Hematopoietic multipotent progenitor cell treated with erythropoietin and hydrocortisone succinate and interleukin-3 and kit ligand, for 4 days (in vitro differentiated cells): ENCODE results near the gene KIF25.

ENCODE experiments used
- DNase-seq: peaks from one replicate; pipeline ENCODE4 v3.0.0-alpha.2; 2015

Gene KIF25

DNA sequence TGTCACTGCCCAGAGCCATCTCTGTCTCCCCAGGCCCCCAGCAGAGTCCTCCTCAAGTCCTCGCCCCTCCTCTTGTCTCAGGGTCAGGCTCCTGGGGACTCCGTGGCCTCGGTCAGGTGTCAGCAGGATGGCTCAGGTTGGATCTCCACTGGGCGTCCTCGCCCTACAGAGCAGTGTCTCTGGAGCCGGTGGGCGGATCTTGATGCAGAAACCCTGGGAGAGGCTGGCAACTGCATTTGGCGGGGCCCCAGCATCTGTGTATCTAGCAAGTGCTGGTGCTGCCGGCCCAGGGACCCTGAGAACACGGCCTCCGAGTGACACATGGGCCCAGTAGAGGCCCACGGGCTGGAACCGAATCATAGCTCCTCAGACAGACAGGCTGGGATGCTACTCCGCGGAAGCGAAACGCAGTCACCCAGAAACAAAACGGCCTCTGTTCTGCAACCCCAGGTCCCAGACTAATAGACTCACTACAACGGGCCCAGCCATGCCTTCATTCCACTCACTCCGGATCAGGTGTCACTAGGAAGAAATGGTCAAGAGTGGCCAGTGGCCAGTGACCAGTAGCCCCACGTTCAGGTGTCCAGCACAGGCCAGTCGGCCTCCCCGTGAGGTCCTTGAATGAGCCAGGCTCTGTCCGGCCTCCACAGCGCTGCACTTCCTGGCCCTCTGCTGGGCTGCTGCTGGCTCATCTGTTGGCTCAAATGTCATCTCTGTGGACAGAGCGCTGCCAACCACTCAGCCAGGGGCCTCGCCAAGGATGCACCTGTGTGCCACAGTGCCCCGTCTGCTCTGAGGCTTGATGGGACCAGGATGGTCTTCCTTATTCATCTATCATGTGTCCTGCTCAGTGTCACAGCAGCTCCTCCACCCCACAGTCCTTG lies 94.2 kb downstream of the KIF25 start:
- DNase-seq = no peak

DNA sequence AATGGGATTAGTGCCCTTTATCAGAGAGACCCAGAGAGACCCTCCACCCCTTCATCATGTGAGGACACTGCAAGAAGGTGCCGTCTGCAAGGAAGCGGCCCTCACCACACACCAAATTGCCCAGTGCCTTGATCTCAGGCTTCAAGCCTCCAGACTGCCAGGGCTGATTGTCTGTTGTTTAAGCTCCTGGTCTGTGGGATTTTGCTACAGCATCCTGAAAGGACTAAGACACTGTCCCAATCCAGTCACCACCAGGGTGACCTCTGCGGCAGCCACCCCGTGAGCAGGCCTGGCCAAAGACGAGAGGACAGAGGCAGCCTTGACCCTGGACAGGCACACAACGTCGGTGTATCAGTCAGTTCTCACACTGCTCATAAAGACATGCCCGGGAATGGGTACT lies 95.1 kb downstream of the KIF25 start:
- no peak for DNase-seq

DNA sequence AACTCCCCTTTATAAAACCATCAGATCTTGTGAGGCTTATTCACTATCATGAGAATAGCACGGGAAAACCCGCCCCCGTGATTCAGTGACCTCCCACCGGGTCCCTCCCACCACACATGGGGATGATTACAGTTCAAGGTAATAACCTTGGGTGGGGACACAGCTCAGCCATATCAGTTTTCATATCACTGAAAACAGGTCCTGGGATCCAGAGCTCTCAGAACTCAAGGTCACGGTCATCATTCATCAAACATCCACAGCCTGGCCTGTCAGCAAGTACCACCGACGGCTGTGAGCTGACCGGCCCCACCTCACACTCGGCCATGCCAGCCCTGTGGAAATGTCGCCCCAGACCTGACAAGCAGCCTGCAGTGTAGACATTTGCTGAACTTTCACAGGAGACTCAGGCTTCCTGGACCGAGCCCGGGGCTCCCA lies 95.6 kb downstream of the KIF25 start:
- no peak for DNase-seq

- DNase-seq = no peak
Measured at GRCh38 chr6:168093634-168094033, 96.2 kb downstream of the KIF25 start.
